Cardiac fibroblast (primary cell): Measurements from ENCODE around the gene GABARAPL2.

Experiments
- DNase-seq, 2 donors: peaks; one replicate each; pipeline versions ENCODE4 v3.0.0 to v3.0.0-alpha.2; 2010; ENCODE audit warnings: low read depth in 2 of 2
- H3K4me3 ChIP-seq, 2 donors: replicated peaks in 1 of 2; 1 replicate in 1 of 2; 2 replicates in 1 of 2; pipeline ENCODE4 v1.5.1; 2011; ENCODE audit warnings: low read depth in 2 of 2, low read length in 2 of 2, mild to moderate bottlenecking in 2 of 2, moderate library complexity in 1 of 2
- CTCF ChIP-seq: IDR thresholded peaks from one replicate; pipeline ENCODE4 v1.5.1; 2011; ENCODE audit warnings: low read depth, mild to moderate bottlenecking, low read length, inconsistent platforms

Gene GABARAPL2

DNA sequence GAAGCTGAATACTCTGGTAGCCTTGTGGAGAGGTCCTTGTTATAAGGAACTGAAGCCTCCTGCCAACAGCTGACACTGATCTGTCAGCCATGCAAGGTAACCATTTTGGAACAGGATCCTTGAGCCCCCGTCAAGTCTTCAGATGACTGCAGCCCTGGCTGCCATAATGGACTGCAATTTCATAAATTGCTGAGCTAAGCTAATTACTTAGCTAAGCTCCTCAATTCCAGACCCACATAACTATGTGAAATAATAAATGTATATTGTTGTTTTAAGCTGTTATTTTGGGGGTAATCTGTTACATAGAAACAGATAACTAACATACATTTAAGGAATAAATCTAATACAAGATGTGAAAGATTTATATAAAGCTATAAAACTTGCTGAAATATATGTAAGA is 40.3 kb downstream of the GABARAPL2 start:
- DNase-seq, result no peak
- no peak for TF ChIP-seq CTCF
- no peak overlapping the region for H3K4me3 ChIP-seq

DNA sequence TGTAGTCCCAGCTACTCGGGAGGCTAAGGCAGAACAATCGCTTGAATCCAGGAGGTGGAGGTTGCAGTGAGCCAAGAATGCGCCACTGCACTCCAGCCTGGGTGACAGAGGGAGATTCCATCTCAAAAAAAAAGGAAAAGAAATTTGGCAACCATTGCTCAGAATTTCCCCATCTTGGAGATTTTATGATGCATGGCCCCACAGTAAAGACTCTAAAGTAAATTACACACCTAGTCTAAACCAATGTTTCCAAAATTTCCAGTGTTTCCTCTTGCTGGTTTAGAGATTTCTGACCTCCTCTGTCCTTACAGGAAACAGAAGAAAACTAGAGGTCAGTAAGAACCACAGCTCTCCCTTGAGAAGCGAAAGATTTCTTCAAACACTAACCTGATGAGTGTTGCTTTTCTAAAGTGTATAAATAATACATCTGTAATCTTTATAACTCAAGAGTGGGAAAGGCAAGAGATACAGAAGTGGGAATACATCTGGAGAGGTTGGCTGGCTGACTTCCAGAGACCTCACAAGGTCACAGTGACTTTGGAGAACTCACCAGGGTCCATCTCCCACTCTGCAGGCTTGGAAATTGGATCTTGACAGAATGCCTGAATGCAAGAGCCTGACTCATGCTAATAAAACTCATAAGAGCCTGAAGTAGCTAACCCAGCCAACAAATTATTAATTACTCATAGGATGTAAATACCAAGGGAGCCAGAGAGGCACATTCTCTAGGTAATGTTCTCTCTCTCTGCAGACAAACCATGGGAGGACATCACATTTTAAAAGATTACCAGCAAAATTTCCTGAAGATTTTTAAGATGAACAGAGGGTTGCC is 48.1 kb downstream of the GABARAPL2 start:
- no peak overlapping the region for H3K4me3 ChIP-seq
- peak; percentile 54 to 73 for DNase-seq
- no peak for TF ChIP-seq CTCF

- no peak for DNase-seq
- TF ChIP-seq CTCF, result no peak
- no peak overlapping the region for H3K4me3 ChIP-seq
Measured at GRCh38 chr16:75615619-75616018, 49.4 kb downstream of the GABARAPL2 start.

DNA sequence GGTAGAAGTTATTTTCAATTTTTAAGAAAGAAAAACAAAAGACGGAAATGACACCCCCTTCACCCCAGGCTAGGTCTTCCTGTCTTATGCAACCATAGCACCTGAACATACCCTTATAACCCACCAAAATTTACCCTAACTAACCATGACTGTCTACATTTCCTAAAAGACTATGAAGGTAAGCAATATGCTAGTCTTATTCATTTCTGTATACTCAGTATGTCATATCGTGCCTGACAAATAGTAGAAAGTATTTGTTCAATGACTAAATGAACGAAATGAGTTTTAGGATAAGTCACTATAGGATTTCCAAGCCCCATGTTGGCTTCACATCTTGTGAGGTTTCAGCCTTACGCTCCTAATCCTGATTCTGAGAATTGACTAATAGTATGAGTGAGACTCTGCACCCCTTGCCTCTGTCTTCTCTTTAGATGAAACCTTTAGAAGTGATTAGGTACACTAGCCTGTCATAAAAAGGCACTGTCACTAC is 50.4 kb downstream of the GABARAPL2 start:
- TF ChIP-seq CTCF, result no peak
- DNase-seq, result no peak
- no peak overlapping the region for H3K4me3 ChIP-seq

- H3K4me3 ChIP-seq, result no peak overlapping the region
- TF ChIP-seq CTCF, result no peak
- DNase-seq, result no peak
Measured at GRCh38 chr16:75617121-75617520, 50.9 kb downstream of the GABARAPL2 start.

DNA sequence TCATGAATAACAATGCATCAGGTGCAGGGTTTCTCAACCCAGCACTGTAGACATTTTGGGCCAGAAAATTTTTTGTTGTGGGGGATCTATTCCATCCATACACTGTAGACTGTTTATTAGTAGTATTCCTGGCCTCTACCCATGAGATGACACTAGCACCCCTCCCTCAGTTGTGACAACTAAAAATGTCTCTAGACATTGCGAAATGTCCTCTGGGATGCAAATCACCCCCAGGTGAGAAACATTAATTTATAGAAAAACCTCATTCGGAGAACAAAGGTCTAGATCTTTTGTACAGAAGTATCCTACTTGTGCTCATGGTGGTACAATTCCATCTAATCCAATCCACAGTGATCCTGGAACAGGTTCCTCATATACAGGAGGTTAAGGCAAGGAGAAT is 52.6 kb downstream of the GABARAPL2 start:
- no peak overlapping the region for H3K4me3 ChIP-seq
- no peak for TF ChIP-seq CTCF
- DNase-seq, result no peak
